KBM-7 (cell line): ENCODE results near the gene PTPRE.

Source experiments
- DNase-seq: peaks from one replicate; pipeline ENCODE4 v3.0.0-alpha.2; 2015
- in situ Hi-C: fragments of 300-500 bp; cut with MboI; formaldehyde crosslinking; loops from 2 replicates; pipeline ENCODE4 v1.14.3; 2020; ENCODE audit warnings: low sequenced_read_pairs, low pct_unique_long_range_greater_than_20kb, mixed read lengths

PTPRE gene

GRCh38 chr10:127919418-127920271 lies 12.7 kb downstream of the PTPRE start:
- in situ Hi-C loops, result loop anchor here (25.0 kb wide), 1 partner anchor 93 kb away; no protein-coding TSS in a partner anchor
- DNase-seq, result peak; percentile 3

- in situ Hi-C loops, result loop anchor here (25.0 kb wide), 1 partner anchor 92 kb away; no protein-coding TSS in a partner anchor
- no peak for DNase-seq
Measured at GRCh38 chr10:127920306-127921074, 13.6 kb downstream of the PTPRE start.

GRCh38 chr10:127921075-127921752 lies 14.3 kb downstream of the PTPRE start:
- in situ Hi-C loops, result loop anchor here (25.0 kb wide), 1 partner anchor 91 kb away; no protein-coding TSS in a partner anchor
- DNase-seq, result no peak

GRCh38 chr10:127921753-127922145 lies 14.8 kb downstream of the PTPRE start:
- no peak for DNase-seq
- in situ Hi-C loops, result loop anchor here (25.0 kb wide), 1 partner anchor 91 kb away; no protein-coding TSS in a partner anchor

- in situ Hi-C loops, result loop anchor here (25.0 kb wide), 1 partner anchor 90 kb away; no protein-coding TSS in a partner anchor
- no peak for DNase-seq
Measured at GRCh38 chr10:127922206-127922605, 15.3 kb downstream of the PTPRE start.

GRCh38 chr10:127922675-127923366 lies 15.9 kb downstream of the PTPRE start:
- DNase-seq, result no peak
- in situ Hi-C loops, result loop anchor here (25.0 kb wide), 1 partner anchor 89 kb away; no protein-coding TSS in a partner anchor

GRCh38 chr10:127923646-127924045 lies 16.7 kb downstream of the PTPRE start:
- in situ Hi-C loops, result loop anchor here (25.0 kb wide), 1 partner anchor 89 kb away; no protein-coding TSS in a partner anchor
- DNase-seq, result no peak

GRCh38 chr10:127925471-127926207 lies 18.7 kb downstream of the PTPRE start:
- in situ Hi-C loops, result no loop called here
- no peak for DNase-seq

- no peak for DNase-seq
- in situ Hi-C loops, result no loop called here
Measured at GRCh38 chr10:127926455-127926854, 19.6 kb downstream of the PTPRE start.

GRCh38 chr10:127928021-127928806 lies 21.3 kb downstream of the PTPRE start:
- DNase-seq, result no peak
- in situ Hi-C loops, result no loop called here

- DNase-seq, result no peak
- in situ Hi-C loops, result no loop called here
Measured at GRCh38 chr10:127932521-127933270, 25.8 kb downstream of the PTPRE start.

- in situ Hi-C loops, result no loop called here
- no peak for DNase-seq
Measured at GRCh38 chr10:127933271-127933670, 26.4 kb downstream of the PTPRE start.

GRCh38 chr10:127934383-127934782 lies 27.5 kb downstream of the PTPRE start:
- DNase-seq, result no peak
- in situ Hi-C loops, result no loop called here

- no peak for DNase-seq
- in situ Hi-C loops, result no loop called here
Measured at GRCh38 chr10:127935071-127935561, 28.2 kb downstream of the PTPRE start.

- no peak for DNase-seq
- in situ Hi-C loops, result no loop called here
Measured at GRCh38 chr10:127937069-127937468, 30.2 kb downstream of the PTPRE start.

GRCh38 chr10:127937915-127938463 lies 31.1 kb downstream of the PTPRE start:
- no peak for DNase-seq
- in situ Hi-C loops, result no loop called here
